Activated CD8-positive, alpha-beta memory T cell treated with anti-CD3 and anti-CD28 coated beads for 24 hours (primary cell): Measurements from ENCODE around the gene P2RX2.
"Not testable (repeated sequence)": the region's sequence is repeated elsewhere in the genome, so short reads cannot be mapped to it uniquely, and the experiment has no call there.

Experiments
- DNase-seq: peaks from one replicate; pipeline ENCODE4 v3.0.0-alpha.2; 2020

P2RX2 gene

DNA sequence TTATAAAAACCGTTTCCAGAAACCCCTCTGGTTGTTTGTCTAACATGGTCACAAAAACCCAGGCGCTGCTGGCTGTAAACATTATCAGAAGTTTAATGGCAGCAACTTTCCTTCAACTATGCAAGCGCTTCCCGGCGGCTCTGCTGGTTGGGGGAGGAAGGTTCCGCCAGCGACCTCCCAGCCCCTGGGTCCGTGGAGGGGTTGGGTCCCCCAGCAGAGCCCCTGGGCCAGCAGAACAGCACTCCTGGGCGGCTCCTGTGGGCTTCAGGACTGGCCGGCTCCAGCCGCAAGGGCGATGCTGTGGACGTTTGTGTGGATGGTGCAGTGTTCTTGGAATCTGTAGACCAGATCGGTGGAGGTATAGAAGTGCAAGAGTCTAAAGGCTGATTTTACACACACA, 34.1 kb upstream of the P2RX2 start:
- no peak for DNase-seq

DNA sequence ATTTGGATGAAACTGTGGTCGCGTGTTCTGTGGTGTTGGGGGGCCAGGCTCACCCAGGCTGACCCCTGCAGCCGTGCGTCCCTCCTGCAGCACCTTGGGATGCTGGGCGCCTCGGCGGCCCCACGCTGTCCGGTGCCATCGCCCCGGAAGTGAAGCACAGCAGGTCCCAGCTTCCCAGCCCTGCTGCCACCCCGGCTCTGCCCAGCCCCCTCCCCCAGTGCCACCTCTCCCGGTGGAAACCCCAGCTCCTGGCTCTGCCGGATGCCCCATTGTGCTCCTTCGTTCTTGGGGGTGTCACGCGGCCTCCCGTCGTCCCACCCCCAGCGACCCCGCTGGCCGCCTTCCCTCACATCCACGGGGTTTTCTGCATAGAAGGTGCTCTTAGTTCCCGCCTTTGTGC, 33.4 kb upstream of the P2RX2 start:
- DNase-seq, result no peak

DNA sequence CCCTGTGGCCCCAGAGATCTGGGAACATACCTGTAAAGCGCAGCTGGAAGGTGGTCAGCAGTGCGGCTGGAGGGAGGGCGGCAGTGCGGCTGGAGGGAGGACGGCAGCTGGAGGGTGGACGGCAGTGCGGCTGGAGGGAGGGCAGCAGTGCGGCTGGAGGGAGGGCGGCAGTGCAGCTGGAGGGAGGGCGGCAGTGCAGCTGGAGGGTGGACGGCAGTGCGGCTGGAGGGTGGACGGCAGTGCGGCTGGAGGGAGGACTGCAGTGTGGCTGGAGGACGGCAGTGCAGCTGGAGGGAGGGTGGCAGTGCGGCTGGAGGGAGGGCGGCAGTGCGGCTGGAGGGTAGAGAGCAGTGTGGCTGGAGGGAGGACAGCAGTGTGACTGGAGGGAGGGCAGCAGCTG, 31.6 kb upstream of the P2RX2 start:
- DNase-seq, result no peak

DNA sequence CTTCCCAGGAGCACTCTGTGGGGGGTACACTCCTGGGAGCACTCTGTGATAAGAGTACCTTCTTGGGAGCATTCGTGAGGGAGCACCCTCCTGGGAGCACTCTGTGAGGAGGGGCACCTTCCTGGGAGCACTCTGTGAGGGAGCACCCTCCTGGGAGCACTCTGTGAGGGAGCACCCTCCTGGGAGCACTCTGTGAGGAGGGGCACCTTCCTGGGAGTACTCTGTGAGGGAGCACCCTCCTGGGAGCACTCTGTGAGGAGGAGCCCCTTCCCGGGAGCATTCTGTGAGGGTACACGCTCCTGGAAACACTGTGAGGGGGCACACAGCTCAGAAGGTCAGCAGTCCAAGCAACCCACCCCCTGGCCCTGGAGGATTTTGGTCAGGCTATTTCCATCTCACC, 30.8 kb upstream of the P2RX2 start:
- DNase-seq, result no peak

DNA sequence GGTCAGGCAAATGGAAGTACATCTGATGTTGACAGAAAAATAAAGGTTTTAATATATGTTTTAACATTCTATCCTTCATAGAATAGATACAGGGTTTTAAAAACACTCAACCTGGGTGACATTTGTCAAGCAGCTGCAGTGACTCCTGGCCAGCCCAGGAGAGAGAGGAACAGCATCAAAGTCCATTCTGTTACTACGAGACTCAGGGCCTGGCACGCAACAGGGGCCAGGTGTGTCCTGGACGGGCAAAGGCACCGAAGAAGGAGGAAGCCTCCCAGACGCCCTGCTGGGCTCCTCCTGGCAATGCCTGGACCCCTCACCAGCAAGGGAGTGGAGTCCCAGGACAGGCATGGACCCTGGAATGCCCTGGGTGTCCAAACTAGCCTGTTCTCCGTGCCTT, 30.3 kb upstream of the P2RX2 start:
- DNase-seq, result no peak

DNA sequence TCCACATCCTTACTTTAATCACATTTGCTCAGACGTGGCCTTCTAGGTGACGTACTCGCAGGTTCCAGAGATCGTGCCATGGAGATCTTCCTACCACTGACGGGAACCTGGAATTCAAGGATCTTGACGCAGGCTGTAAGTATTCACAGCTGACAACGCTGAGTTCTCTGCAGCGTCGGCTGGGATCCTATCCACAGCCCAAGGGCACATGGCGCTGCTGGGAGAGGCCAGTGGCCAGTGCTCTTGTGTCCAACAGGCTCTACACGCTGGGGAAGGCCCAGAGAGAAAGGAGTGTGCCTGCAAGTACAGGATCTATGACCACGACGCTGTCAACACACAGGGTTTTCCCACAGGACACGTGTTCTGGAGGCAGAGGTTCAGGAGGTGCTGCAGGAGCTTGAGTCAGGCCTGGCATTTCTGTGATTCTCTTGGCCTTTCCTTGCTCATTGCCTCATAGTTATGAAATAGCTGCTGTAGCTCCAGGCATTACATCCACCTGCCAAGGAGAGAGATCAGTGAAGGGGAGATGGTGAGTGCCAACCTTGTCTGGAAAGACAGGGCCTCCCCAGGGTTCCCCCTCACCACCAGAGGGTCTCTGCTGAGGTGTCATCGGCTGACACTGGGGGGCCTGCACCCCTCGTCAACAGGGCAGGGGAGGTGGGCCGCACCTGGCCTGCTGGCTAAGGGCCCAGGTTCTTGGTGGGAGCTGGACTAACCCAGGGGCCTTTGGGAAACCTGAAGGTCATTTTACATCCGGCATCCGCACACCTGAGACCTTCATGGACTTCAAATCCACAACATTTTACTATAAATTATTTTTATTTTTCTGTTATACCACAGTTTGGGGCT, 29.5 kb upstream of the P2RX2 start:
- no peak for DNase-seq

DNA sequence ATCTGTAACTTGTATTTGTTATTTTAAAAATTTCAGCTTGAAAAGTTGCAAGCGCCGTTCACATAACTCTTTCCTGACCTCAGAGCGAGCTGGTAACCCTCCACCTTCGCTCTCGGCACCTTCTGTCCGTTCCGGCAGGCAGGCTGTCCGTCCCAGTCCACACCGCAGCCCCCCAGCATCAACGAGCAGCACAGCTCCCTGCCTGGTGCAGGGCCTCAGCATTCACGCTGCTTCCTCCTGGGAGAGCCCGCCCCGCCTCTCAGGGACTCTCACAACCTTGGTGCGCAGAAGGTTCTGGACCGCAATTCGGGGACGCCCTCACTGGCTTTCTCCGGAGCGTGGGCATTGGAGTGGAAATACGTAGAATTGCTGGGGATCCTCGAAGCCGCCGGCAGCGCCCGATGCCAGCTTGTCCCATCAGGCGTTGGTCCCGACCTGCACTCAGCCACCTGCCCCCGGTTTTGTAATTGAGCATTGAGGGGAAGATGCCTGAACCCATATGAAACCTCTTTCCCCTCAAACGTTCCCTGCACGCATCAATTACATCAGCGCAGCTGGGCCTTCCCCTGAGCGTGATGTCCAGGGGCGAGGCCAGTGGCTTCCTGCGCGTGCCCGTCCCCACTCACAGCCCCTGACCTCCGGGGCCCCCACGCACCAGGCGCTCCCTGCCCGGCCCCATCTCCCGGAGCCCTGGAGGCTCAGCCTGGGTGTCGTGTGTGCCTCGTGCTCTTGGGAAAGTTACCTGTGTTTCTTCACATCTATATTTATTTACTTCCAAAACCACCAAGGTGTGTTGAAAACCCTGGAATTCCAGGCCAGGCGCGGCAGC, 27.3 kb upstream of the P2RX2 start:
- no peak for DNase-seq

DNA sequence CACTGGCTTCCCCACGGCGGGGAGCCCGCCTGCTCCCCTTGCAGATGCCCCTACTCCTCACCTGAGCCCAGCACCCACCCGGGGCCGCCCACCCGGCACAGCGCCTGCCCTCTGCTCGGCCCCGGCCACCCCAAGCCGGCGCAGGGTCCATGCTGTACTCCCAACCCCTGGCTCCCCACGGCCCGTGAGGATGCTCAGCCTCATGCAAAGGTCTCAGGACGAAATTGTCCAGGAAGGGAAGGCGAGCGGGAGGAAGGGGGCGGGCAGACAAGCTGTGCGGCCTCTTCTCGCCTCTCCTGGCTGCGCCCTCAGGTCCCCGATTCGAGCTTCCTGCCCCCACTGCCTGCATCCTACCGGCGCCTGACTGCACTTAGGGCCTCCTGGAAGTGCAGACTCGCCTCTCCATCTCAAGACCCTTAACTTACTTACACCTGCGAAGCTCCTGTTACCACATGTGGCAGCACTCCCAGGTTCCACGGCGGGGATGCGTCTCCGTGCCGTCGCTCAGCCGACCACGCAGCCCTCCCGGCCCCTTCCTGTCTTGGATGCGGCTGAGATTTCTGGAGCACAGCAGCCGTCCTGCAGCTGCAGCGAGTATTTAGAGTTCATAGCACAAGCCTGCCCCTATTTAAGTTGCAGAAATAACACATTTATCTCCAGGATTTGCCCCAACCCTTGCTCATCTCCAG, 26.1 kb upstream of the P2RX2 start:
- DNase-seq, result no peak

DNA sequence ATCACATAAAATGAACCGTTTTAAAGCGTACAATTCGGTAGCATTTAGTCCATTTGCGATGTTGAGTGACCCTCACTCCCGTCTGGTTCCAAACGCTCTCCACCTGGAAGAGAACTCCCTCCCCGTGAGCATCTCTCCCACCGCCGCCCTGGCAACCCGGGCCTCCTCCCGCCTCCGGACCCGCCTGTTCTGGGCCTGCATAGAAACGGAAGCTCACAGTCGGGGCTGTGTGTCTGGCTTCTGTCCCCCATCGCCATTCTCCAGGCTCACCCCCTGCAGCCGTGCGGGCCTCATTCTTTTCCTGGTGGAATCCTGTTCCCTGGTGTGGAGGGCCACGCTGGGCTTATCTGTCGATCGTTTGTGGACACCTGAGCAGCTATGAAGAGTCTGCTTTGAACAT, 25.5 kb upstream of the P2RX2 start:
- DNase-seq, result no peak

DNA sequence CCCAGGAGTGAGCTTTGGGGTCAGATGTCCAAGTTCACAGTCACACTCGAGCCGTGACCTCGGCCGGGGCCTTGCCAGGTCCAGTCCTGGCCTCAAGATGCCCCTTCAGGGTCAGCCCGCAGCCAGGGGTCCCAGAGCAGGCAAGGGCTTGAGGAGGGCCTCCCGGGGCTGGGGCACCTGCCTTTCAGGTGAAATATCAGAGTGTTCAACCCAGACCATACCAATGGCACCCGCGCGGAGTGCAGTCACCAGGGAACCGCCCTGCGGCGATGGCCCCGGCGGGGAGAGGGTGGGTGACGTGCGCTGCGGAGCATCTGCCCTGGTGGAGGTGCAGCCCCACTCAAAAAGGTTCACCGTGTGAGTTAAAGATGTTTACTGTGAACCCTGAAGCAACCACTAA, 25.1 kb upstream of the P2RX2 start:
- no peak for DNase-seq

DNA sequence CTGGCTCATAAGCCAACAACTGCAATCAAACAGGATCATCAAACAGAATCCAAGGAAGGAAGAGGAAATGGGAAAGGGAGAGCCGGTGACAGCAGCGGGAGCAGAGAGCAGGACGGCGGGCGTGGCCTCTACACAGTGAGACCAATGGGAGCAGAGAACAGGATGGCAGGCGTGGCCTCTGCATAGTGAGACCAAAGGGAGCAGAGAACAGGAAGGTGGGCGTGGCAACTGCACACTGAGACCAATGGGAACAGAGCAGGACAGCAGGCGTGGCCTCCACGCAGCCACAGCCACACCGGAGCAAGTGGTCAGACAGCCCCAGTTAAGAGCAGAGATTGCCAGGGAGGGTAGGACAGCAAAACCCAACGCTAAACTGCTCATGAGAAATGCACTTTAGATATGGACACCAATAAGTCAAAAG, 24.6 kb upstream of the P2RX2 start:
- no peak for DNase-seq

DNA sequence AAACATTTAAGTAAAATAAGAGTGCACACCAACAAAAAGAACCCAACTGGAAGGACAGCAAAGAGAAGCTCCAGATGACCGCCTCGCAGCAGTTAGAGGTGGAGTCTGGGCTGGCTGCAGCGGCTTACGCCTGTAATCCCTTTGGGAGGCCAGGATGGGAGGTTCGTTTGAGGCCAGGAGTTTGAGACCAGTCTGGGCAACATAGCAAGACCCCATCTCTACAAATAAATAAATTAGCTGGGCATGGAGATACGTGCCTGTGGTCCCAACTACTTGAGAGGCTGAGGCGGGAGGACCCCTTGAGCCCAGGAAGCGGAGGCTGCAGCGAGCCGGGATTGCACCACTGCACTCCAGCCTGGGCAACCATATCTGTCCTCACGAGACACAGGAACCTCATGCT, 23.4 kb upstream of the P2RX2 start:
- no peak for DNase-seq

DNA sequence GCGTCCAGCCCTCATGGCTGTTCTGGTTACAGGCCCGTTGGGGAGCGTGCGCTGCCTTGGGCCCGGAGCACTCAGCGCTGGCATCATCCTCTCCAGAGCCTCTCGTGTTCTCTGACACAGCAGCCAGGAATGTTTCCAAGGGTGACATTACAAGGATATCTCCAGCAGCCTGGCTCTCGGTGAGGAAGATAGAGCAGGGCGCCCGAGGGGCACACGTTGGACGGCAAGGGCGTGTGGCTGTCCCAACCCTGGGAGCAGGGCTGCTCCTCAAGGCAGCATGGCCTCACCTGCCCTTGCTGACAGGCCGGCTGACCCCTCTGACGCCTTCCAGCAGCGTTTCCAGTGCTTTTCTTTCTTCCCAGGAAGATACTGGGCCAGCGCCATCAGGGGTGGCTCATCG, 22.6 kb upstream of the P2RX2 start:
- no peak for DNase-seq

DNA sequence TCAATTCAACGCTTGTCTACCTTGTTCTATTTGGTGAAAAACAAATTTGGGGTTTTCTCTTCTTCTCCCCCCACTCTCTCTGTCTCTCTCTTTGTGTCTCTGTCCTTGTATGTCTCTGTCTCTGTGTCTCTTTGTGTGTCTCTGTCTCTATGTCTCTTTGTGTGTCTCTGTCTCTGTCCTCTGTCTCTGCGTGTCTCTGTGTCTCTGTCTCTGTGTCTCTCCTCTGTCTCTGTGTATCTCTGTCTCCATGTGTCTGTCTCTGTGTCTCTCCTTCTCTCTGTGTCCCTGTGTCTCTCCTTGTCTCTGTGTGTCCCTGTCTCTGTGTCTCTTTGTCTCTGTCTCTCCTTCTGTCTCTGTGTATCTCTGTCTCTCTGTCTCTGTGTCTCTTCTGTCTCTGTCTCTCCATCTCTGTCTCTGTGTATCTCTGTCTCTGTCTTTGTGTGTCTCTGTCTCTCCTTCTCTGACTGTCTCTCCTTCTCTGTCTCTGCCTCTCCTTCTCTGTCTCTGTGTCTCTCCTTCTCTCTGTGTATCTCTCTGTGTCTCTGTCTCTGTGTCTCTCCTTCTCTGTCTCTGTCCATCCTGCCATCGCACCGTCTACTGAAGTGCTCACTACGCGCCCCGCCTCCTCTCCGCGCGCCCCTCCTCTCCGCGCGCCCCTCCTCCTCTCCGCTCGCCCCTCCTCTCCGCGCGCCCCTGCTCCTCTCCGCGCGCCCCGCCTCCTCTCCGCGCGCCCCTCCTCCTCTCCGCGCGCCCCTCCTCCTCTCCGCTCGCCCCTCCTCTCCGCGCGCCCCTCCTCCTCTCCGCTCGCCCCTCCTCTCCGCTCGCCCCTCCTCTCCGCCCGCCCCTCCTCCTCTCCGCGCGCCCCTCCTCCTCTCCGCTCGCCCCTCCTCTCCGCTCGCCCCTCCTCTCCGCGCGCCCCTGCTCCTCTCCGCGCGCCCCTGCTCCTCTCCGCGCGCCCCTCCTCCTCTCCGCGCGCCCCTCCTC, 21.0 kb upstream of the P2RX2 start:
- no peak for DNase-seq

DNA sequence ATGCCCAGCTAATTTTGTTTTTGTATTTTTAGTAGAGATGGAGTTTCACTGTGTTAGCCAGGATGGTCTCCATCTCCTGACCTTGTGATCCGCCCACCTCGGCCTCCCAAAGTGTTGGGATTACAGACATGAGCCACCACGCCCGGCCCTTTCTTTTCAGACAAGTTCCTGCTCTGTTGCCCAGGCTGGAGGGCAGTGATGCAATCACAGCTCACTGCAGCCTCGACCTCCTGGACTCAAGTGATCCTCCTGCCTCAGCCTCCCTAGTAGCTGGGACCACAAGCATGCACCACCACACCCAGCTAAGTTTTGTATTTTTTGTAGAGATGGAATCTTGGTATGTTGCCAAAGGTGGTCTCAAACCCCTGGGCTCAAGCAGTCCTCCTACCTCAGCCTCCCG, 19.1 kb upstream of the P2RX2 start:
- not testable (repeated sequence) for DNase-seq

DNA sequence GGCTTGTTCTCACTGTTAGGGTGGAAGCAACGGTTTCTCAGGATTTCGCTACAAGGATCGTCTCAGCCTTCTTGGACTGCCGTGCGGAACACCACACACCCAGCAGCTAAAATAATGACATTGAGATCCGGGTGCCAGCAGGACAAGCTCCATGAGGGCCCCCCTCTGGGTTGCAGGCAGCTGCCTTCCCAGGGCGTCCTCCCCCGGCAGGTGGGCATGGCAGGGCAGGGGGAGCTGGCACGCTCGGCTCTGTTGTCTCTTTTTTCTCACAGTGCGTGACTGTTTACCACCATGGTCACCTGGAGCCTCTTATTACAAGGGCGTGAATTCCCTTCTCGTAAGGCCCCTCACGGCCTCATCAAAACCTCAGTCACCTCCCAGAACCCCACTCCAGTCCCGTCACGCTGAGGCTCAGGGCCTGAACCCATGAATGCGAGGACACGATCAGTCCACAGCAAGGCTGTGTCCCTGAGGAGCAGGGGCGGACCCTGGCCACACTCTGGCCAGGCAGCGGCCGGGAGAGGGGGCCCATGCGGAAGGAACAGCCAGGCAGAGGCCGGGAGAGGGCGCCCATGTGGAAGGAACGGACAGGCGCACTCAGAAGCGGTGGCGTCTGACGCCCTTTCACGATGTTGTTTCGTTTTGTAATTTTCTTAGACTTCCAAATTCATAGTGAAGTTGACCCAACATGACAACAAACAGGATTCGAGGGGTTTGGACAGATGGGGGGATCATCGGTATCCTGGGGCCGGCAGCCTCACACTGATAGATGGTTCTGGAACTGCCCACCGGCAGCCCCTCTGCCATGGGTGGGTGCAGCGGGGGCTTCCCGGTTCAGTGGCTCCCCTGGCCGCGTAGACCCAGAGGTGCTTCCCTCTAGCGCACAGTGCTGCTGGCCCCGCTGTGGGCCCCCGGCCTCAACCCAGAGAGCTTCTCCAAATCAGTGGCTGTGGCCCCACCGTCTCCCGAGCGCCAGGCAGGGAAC, 18.2 kb upstream of the P2RX2 start:
- peak; percentile 73 for DNase-seq

DNA sequence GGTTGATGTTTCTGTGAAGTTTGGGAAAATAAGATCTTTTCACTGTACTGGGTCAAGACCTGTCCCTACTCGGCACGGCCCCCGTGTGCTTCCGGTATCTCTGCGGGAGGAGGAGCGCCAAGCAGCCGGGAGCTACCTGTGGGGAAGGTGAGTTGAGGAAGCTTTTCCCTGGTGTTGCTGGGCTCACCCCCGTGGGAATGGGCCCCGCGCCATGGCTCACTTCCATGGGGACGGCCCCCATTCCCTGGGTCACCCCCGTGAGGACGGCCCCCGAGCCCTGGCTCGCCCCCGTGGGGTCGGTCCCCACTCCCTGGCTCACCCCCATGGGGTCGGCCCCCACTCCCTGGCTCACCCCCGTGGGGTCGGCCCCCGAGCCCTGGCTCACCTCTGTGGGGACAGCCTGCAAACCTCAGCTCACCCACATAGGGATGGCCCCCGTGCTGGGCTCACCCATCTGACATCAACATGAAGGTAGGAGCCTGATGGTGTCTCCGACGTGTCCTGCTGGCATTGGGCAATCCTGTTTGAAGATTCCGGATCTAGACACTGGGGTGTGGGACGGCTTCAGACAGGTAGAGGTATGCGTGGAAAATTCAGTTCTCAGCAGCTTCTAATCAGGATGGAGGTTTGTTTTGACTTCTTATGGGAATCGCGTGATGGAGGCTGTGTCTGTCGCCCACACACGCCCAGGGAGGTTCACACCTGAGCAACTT, 17.2 kb upstream of the P2RX2 start:
- no peak for DNase-seq

DNA sequence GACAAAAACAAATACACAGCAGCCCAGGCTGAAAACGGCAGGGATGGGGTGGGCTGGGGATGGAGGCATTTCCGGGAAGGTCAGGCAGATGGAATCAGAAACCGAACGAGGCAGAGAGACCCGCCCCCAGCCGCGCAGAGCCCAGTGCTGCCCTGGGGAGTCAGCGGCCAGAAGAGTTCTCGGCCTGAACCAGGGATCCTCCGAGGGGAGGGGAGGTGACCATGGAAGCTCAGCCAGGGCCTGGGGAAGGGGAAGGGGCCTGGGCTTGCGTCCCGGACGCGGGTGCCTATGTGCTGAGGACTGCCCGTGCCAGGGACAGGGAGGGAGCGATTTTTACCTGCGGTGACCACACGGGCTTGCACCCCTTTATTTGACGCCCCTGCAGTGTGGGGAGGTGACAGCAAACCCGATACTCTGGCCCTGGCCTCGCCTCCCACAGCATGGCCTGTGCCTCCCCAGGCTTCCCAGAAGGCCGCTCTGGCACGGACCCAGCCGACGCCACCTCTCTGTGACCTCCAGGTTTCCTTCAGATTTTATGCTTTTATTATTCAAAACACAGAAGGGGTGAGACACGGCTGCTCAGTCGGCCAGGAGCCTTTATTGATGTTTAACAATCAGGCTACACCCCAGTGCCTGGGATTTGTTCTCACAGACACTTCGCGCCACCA, 15.9 kb upstream of the P2RX2 start:
- no peak for DNase-seq

DNA sequence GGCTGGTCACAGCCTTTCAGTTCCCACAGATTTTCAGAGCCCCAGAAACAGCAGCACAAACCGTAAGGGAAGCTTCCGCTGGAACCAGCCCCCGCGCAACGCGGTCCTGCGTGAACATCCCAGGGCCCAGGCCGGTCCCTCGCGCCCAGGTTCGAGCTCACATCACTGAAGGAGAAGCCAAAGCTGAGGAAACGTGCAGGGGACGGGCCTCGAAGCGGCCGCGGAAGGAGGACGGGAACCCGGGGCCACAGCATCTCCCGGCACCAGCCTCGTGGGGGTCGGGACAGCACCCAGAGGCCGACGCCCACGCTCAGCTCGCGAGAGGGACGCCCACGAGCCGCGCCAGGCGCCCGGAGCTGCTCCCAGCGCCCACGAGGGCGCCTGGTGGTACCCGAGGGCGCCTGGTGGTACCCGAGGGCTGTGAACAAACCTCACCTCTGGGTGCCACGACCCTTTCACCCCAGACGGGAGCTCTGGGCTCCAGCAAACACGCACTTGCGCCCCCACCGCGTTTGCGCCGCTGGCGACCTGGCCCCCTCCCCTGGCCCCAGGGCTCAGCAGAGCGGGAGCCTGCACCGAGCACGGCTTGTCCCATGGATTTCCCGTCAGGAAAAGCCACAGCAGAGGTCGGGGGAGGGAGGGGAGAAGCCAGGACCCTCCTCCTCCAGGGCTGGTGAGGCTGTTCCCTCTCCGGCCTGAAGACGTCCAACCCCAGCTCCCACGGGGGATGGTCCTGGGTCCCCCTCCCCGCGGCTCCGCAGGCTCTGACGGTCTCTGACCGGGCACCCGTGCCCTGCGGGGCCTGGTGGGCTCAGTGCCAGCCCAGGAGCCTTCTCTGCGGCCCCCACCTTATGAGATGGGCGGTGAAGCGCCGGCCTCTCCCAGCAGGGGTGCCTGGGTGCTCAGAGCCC, 15.1 kb upstream of the P2RX2 start:
- DNase-seq, result no peak
